Esophagus muscularis mucosa (tissue), 4 donors: ENCODE results near the gene SURF4.

Experiments used
- CTCF ChIP-seq, 3 experiments: fragments of 200-600 bp in 2 of 3; fragments of 450-650 bp in 1 of 3; sonication (generic) in 2 of 3; IDR thresholded peaks; one replicate each; pipeline ENCODE4 v1.5.1; 2017 to 2019; ENCODE audit warnings: antibody characterized with exemption in 3 of 3, mild to moderate bottlenecking in 2 of 3, moderate library complexity in 1 of 3
- EP300 ChIP-seq: sonication (generic); formaldehyde crosslinking; IDR thresholded peaks from one replicate; pipeline ENCODE4 v1.6.1; 2017; ENCODE audit warnings: antibody characterized with exemption
- POLR2A ChIP-seq: fragments of 450-650 bp; IDR thresholded peaks from one replicate; pipeline ENCODE4 v1.6.1; 2017; ENCODE audit warnings: antibody characterized with exemption, moderate library complexity, mild to moderate bottlenecking, low read depth
- POLR2AphosphoS5 ChIP-seq, 2 donors: sonication (generic); formaldehyde crosslinking; IDR thresholded peaks; one replicate each; pipeline ENCODE4 v1.6.1; 2017; ENCODE audit warnings: antibody characterized with exemption in 2 of 2

- no peak for TF ChIP-seq CTCF (IDR thresholded peaks at IDR 0.05)
- no peak for TF ChIP-seq POLR2A
- TF ChIP-seq POLR2AphosphoS5 (IDR thresholded peaks at IDR 0.05) = no peak
- TF ChIP-seq EP300 = no peak
These were observed 24.4 kb upstream of the SURF4 start for GRCh38 chr9:133400292-133400691.
